ENCODE data around the gene FLVCR1. TPM values are rescaled to one million over a fixed set of nuclear protein-coding genes. Genes with fewer than 3 reads are reported as not detected.
"Not testable (repeated sequence)": the region's sequence is repeated elsewhere in the genome, so short reads cannot be mapped to it uniquely, and the experiment has no call there.

The FLVCR1 gene
- total and polyA plus RNA-seq, 2 donors, result 4.1 to 25.2 TPM

GRCh38 chr1:212838145-212838544, 19.9 kb upstream of the FLVCR1 start:
- WGBS, result 92% methylated on average over 5 of the region's 5 CpGs
- no peaks in the 10 kb centered on the region for H3K36me3 ChIP-seq (ENCODE audit: insufficient read depth)
- H3K4me3 ChIP-seq (ENCODE audit: low read depth, low read length), result no peak overlapping the region
- H3K27ac ChIP-seq (ENCODE audit: low read depth), result no peak overlapping the region
- no peaks in the 10 kb centered on the region for H3K4me1 ChIP-seq (ENCODE audit: insufficient read depth)
- DNase-seq (ENCODE audit: extremely low spot score), result no peak

DNA sequence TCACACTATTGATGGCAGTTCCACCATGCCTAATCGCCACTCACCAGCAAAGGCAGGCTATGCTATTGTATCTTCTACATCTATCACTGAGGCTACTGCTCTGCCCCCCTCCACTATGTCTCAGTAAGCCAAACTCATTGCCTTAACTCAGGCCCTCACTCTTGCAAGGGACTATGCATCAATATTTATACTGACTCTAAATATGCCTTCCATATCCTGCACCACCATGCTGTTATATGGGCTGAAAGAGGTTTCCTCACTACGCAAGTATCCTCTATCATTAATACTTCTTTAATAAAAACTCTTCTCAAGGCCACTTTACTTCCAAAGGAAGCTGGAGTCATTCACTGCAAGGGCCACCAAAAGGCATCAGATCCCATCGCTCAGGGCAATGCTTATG, 13.6 kb upstream of the FLVCR1 start:
- not testable (repeated sequence) for DNase-seq (ENCODE audit: extremely low spot score); H3K4me1 ChIP-seq (ENCODE audit: insufficient read depth); H3K4me3 ChIP-seq (ENCODE audit: low read depth, low read length); H3K36me3 ChIP-seq (ENCODE audit: insufficient read depth); H3K27ac ChIP-seq (ENCODE audit: low read depth)
- WGBS, result 85% methylated on average over 3 of the region's 3 CpGs

DNA sequence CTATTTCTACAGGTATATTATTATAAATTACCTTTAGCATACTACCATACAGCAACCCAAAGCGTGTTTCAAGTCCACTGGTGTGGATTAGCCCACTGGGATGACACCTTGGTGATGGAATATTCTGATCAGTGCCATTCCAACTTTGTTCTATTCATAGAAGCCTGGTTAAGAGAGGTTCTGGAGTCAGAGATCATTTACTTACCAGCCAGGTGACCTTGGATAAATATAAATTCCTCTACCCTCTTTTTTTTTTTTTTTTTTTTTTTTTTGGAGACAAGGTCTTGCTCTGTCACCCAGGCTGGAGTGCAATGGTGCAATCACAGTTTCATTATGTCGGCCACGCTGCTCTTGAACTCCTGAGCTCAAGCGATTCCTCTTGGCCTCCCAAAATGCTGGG, 10.5 kb upstream of the FLVCR1 start, which contains the start of gene SPATA45:
SPATA45 (minus strand) TSS at position 101 of the 400 bp plus-strand sequence. CDS start 11,500 bp downstream, outside the sequence.
- H3K27ac ChIP-seq (ENCODE audit: low read depth), result no peak within 1 kb of the TSS
- WGBS, result 94% methylated on average over 4 of the region's 4 CpGs
- no peak within 1 kb of the TSS for H3K4me3 ChIP-seq (ENCODE audit: low read depth, low read length)
- no peak for DNase-seq (ENCODE audit: extremely low spot score)
- H3K4me1 ChIP-seq (ENCODE audit: insufficient read depth), result no peaks in the 10 kb centered on the region
- no peaks in the 10 kb centered on the region for H3K36me3 ChIP-seq (ENCODE audit: insufficient read depth)

- Histone ChIP-seq H3K4me1 (ENCODE audit: insufficient read depth) (no peaks in the 10 kb centered on the region), H3K27ac (ENCODE audit: low read depth) (no peak overlapping the region), H3K36me3 (ENCODE audit: insufficient read depth) (no peaks in the 10 kb centered on the region), H3K4me3 (ENCODE audit: low read depth, low read length) (no peak overlapping the region)
- no peak for DNase-seq (ENCODE audit: extremely low spot score)
- 78% methylated on average over 5 of the region's 5 CpGs for WGBS
These were observed 5.9 kb upstream of the FLVCR1 start for GRCh38 chr1:212852105-212852688.

GRCh38 chr1:212853658-212854057, 4.4 kb upstream of the FLVCR1 start:
- no peak for DNase-seq (ENCODE audit: extremely low spot score)
- no peaks in the 10 kb centered on the region for H3K36me3 ChIP-seq (ENCODE audit: insufficient read depth)
- no peaks in the 10 kb centered on the region for H3K4me1 ChIP-seq (ENCODE audit: insufficient read depth)
- H3K27ac ChIP-seq (ENCODE audit: low read depth), result no peak overlapping the region
- H3K4me3 ChIP-seq (ENCODE audit: low read depth, low read length), result no peak overlapping the region
- 83% methylated on average over 5 of the region's 5 CpGs for WGBS

DNA sequence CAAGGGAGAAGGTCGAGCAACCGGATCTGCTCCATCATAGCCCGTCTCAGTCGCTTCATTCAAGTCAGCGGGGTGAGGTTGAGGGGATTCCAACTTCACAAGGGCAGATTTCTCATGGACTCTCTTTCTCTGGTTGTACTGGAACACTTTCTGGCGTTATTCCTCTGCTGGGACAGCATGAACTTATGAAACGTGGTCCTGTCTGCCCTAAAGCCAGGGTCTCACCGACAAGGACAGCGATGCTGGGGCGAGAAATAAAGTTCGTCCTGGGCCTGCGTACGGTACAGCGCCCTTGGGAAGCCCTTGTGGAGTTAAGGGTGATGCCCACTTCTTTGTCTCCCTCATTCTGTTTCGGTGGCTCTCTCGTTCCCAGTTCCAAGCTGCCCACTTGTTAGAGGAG, 1.3 kb upstream of the FLVCR1 start:
- 90% methylated on average over 16 of the region's 16 CpGs for WGBS
- Histone ChIP-seq H3K36me3 (ENCODE audit: insufficient read depth) (no peaks in the 10 kb centered on the region), H3K27ac (ENCODE audit: low read depth) (no peak overlapping the region), H3K4me3 (ENCODE audit: low read depth, low read length) (no peak overlapping the region), H3K4me1 (ENCODE audit: insufficient read depth) (peaks cover 2% of the 10 kb centered on the region)
- DNase-seq (ENCODE audit: extremely low spot score), result no peak

GRCh38 chr1:212858461-212859265, 588 bp downstream of the FLVCR1 start:
- Histone ChIP-seq H3K4me3 (ENCODE audit: low read depth, low read length) (peak overlapping the region; percentile 70), H3K36me3 (ENCODE audit: insufficient read depth) (no peaks in the 10 kb centered on the region), H3K4me1 (ENCODE audit: insufficient read depth) (peaks cover 2% of the 10 kb centered on the region), H3K27ac (ENCODE audit: low read depth) (peak overlapping the region; percentile 41)
- peak; percentile 13 for DNase-seq (ENCODE audit: extremely low spot score)
- WGBS, result 3% methylated on average over 54 of the region's 54 CpGs

DNA sequence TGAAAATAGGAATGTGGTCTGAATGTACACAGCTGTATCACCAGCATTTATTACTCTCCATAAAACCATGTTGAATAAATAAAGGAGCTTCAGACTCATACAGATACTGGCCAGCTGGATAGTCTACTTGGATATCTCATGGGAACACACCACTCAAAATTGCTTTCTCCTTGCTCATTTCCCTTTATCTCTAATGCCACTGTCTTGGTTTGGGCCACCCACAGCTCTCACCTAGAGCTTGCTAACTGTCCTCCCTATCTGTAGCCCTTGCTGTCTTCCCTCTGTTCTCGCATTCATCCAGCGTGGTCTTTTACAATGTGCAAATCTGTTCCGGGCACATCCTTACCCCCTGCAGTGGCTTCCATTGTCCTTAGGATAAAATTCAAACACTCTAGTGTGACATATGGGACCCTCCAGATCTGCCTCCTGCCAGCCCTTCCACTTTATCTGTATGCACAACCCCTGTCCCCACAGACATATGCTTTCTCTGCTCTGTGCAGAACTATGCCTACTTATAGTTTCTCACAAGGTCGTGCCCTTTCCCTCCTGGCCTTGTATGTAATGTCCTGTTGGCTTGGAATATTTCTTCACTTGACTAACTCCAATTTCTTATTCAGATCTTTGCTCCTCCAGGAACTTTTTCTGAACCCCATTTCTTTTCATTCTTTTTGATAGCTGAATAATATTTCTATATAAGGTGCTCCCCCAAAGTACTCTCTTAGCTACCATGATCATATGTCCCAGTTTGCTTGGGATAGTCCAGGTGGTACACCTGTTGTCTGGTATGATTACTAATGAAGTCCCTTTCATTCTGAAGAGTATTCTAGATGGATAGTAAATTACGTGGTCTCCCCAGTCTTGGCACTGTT, 2.9 kb downstream of the FLVCR1 start:
- Histone ChIP-seq H3K4me1 (ENCODE audit: insufficient read depth) (peaks cover 2% of the 10 kb centered on the region), H3K4me3 (ENCODE audit: low read depth, low read length) (no peak overlapping the region), H3K36me3 (ENCODE audit: insufficient read depth) (no peaks in the 10 kb centered on the region), H3K27ac (ENCODE audit: low read depth) (no peak overlapping the region)
- WGBS, result 65% methylated on average over 5 of the region's 5 CpGs
- DNase-seq (ENCODE audit: extremely low spot score), result no peak

DNA sequence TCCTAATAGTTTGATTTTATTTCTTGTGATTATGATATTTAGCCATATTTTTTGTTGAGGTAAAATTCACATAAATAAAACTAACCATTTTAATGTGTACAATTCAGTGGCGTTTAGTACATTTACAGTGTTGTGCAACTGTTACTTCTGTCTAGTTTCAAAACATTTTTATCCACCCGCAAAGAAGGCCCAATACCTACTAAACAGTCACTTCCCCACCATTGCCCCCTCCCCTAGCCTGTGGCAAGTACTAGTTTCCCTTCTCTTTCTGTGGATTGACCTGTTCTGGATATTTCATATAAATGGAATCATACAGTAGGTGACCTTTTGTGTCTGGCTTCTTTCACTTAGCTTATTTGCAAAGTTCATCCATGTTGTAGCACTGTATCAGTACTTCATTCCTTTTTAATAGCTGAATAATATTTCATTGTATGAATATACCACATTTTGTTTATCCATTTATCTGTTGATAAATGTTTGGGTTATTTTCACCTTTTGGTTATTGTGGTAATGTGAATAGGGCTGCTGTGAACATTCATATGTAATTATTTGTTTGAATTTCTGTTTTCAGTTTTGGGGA, 4.1 kb downstream of the FLVCR1 start:
- Histone ChIP-seq H3K27ac (ENCODE audit: low read depth) (no peak overlapping the region), H3K4me1 (ENCODE audit: insufficient read depth) (peaks cover 2% of the 10 kb centered on the region), H3K4me3 (ENCODE audit: low read depth, low read length) (no peak overlapping the region), H3K36me3 (ENCODE audit: insufficient read depth) (peaks cover under 1% of the 10 kb centered on the region)
- DNase-seq (ENCODE audit: extremely low spot score), result no peak
- WGBS, result 93% methylated on average over 2 of the region's 2 CpGs

GRCh38 chr1:212863345-212863744, 5.3 kb downstream of the FLVCR1 start:
- H3K27ac ChIP-seq (ENCODE audit: low read depth); H3K4me3 ChIP-seq (ENCODE audit: low read depth, low read length); H3K36me3 ChIP-seq (ENCODE audit: insufficient read depth); DNase-seq (ENCODE audit: extremely low spot score); H3K4me1 ChIP-seq (ENCODE audit: insufficient read depth): not testable (repeated sequence)
- WGBS, result 87% methylated on average over 10 of the region's 10 CpGs

GRCh38 chr1:212864201-212864600, 6.1 kb downstream of the FLVCR1 start:
- no peak overlapping the region for H3K4me3 ChIP-seq (ENCODE audit: low read depth, low read length)
- peaks cover 2% of the 10 kb centered on the region for H3K4me1 ChIP-seq (ENCODE audit: insufficient read depth)
- DNase-seq (ENCODE audit: extremely low spot score), result no peak
- WGBS, result 94% methylated on average over 4 of the region's 4 CpGs
- peaks cover 1% of the 10 kb centered on the region for H3K36me3 ChIP-seq (ENCODE audit: insufficient read depth)
- H3K27ac ChIP-seq (ENCODE audit: low read depth), result no peak overlapping the region

GRCh38 chr1:212867192-212867591, 9.1 kb downstream of the FLVCR1 start:
- Histone ChIP-seq H3K36me3 (ENCODE audit: insufficient read depth) (peaks cover 1% of the 10 kb centered on the region), H3K4me1 (ENCODE audit: insufficient read depth) (no peaks in the 10 kb centered on the region), H3K27ac (ENCODE audit: low read depth) (no peak overlapping the region), H3K4me3 (ENCODE audit: low read depth, low read length) (no peak overlapping the region)
- 50% methylated on average over 1 of the region's 1 CpG for WGBS
- no peak for DNase-seq (ENCODE audit: extremely low spot score)

GRCh38 chr1:212871976-212872375, 13.9 kb downstream of the FLVCR1 start:
- Histone ChIP-seq H3K4me1 (ENCODE audit: insufficient read depth) (no peaks in the 10 kb centered on the region), H3K4me3 (ENCODE audit: low read depth, low read length) (no peak overlapping the region), H3K36me3 (ENCODE audit: insufficient read depth) (peaks cover 1% of the 10 kb centered on the region), H3K27ac (ENCODE audit: low read depth) (no peak overlapping the region)
- WGBS, result 98% methylated on average over 1 of the region's 1 CpG
- no peak for DNase-seq (ENCODE audit: extremely low spot score)

All from urinary bladder (tissue), 4 donors.